C1 segment of cervical spinal cord (tissue), 14 donors: ENCODE measurements around the gene CXorf58.

Experiments
- DNase-seq, 14 donors: peaks; one replicate each; lab custom pipeline; 2025; lab: John Stamatoyannopoulos, UW

Gene CXorf58

DNA sequence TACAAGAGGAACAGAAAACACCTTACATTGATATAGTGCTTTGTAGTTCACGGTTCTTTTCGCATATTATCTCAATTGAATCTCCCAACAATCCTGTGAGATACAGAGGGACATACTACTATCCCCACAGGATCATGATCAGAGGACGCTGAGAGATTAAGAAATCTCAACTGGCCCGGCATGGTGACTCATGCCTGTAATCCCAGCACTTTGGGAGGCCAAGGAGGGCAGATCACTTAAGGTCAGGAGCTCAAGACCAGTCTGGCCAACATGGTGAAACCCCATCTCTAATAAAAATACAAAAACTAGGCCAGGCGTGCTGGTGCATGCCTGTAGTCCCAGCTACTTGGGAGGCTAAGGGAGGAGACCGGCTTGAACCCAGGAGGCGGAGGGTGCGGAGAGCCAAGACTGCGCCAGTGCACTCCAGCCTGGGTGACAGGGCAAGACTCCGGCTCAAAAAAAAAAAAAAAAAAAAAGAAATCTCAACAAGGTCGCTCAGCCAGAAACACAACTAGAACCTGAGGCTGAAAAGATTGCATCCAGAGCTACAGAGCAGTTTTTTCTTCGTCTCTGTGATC, 7.5 kb upstream of the CXorf58 start:
- no peak for DNase-seq

DNA sequence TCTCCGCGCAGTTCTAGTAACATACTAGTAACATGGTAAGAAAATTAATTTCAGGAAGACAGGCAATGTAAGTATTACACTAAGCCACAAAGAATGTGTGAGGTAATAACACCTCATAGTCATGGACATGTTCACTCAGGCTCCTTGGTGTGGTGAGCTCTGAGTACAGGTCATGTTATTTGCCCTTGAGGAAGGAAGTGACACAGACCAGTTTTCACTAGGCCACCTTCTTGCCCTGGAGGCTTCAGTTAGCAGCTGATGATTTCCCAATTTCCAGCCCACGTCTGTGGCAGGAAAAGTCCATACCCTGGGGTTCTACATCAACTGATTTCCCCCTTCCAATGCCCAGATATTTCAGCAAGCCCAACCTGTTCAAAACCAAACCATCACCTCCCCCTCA, 6.7 kb upstream of the CXorf58 start:
- DNase-seq: no peak

DNA sequence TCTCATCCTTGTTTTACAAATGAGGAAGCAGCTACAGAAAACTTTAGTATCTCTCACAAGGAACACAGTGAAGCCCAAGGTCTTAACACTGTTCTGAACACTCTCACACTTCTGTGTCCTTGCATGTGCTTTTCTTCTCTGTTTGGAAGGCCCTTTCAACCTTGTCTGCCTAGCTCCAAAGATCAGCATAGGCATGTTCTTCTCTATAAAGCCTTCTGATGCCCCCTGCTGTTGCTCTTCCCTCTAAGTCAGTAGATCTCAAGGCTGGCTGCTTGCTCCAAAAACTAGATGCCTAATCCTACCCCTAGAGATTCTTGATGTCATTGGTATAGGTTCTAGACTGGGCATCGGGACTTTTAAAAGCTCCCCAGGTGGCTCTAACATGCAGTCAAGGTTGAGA, 6.0 kb upstream of the CXorf58 start:
- DNase-seq: peak in 10 of 14 donors; percentile 1 to 41 (median 17)

DNA sequence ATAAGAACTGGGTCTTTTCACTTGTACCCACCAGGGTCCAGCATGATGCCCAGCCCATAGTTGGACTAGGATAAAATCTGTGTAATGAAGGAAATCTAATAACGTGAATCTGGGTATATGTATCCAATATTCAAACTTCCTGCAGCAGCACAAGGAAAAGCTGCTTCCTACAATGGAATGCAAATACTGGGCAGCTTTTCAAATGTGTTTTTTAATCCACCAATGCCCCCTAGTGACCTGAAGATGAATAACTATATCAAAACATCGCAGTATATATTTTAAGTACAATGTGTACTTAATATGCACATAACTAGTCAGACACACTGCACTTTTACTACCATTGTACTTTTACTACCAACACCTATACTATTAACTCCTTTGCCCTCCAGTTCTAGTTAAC, 5.4 kb upstream of the CXorf58 start:
- DNase-seq: peak in 2 of 14 donors; percentile 37 to 56

DNA sequence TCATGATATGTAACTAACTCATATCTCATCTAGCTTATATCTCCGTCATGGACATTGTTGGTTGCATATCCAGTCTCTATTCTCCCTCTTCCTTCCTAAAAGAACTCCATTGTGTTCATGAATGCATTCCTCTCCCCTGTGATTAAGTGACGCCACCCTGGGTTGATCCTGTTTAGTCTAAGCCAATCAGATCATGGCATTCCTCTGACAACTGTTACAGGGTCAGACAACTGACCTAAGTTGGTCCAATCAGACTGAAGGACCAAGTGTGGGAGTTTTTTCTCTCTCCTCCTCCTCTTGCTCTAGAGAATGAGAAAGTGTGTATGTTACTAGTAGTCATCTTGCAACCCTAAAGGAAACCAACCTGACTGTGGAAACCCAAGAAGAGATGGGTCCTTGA, 3.7 kb upstream of the CXorf58 start:
- DNase-seq: no peak

DNA sequence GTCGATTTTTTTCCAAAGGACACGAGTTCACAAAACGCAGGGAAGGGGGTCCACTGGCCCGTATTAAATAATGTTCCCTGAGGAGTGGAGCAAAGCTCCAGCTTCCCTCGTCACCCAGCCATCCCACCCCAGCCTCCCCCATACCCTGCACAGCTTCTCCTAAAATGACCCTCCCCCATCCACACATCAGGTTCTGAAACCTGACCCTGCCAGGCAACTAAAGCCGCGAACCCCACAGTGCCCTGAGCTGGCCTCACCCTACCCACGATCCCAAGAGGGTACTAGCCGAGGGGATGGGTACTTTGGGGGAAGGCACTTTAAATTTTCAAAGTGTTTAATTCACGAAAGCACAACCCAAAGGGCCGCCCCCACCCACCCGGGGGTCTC, 702 bp upstream of the CXorf58 start:
- DNase-seq: no peak

DNA sequence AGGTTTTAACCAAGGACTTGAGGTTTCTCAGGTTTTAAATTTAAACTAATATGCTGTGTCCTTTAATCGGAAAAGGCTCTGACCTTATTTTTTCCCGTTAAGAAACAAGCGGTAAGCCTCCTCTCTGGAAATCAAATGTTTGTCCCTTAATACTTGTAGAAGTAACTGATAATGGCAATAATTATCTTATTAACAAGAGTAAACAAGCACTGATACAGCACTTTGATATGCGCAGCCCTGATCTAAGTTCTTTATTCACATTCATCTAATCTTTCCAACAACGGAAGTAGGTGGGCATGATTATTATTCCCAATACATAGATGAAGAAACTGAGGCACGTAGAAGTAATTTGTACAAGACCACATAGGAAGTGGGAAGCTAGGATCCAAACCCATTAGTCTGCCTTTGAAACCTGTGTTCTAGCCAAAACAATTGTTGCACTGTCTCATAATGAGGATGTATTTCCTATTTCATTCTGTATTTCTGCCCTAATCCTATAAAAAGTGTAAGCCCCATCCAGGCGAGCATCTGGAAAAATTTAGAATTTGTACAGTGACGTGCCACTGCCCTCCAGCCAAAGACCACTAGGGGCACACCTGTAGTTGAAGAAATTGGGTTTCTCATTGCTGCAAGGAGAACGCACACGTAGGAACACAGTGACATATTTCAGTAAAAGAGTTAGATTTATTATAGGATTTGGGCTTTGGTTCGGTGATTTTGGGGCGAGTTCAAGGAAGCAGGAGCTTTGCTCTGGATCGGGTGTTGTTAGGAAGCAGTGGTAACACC, 606 bp downstream of the CXorf58 start:
- no peak for DNase-seq

DNA sequence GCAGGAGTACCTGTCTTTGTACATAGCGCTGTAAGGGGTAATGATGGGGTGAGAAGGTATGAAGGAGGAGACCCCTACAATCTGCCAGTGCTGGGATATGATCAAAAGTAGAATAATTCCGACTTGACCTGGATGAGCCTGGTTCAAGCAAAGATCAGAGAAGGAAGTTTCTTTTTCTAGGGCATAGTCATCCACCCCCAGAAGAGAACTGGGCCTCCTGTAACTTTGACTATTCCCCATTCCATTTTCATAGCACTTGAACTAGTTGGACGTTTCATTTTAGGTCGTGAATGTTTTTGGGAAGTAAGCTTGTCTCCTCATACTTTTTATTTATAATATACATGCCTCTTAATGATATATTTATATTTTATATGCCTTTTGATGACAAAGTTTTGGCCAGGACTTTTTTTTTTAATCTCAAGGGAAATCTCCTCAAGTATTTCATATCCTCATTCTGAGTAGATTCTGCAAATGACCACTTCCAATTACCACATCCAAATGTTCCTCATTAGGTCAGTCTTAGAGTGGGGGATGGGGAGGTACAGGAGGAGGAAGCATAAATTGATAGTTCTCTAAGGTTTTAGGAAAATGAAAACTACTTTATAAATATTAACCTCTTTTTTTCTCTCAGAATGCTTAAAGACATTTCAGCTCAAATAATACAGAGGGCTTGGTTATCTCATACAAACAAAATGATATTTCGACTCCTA, 3.5 kb downstream of the CXorf58 start:
- no peak for DNase-seq

DNA sequence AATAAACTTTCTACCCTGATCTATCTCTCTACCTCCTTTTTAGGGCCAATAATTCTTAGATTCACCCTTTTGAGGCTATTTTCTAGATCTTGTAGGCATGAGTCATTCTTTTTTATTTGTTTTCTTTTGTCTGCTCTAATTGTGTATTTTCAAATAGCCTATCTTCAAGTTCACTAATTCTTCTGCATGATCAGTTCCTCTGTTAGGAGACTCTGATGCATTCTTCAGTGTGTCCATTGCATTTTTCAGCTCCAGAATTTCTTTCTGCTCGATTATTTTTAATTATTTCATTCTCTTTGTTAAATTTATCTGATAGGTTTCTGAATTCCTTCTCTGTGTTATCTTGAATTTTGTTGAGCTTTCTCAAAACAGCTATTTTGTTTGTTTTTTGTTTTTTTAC, 11.3 kb downstream of the CXorf58 start:
- DNase-seq: no peak

DNA sequence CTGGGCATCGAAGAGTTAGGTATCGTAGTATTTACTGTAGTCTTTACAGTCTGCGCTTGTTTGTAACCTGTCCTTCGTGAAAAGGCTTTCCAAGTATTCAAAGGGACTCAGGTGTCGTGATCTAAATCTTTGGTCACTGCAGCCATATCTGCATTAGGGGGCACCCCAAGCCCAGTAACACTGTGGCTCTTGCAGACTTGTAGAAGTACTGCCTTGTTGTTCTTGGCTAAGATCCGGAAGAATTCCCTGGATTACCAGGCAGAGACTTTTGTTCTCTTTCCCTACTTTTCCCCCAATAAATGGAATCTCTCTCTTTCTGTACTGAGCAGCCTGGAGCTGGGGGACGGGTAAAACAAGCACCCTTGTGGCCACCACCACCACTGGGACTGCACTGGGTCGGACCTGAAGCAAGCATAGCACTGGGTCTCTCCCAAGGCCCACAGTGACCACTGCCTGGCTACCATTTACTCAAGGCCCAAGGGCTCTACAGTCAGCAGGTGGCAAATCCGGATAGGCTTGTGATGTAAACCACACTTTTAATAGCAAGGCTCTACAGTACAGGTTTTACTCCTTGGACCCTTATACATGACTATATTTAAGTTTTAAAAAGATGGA, 12.0 kb downstream of the CXorf58 start:
- no peak for DNase-seq

DNA sequence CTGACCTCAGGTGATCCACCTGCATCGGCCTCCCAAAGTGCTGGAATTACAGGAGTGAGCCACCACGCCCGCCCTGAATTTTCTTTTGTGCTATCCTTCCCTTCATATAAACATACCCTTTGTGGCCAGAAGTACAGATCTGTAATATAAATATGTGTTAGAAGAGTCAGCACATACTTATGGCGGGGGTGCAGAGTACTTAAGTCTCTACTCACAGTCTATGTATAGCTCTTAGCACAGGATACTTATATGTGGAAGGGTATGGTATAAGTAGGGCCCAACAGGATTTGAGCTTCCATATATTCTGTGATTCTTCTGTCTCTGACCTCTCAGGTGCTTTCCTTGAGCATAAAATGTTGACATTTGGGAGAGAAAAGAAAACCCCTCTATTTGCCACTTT, 18.2 kb downstream of the CXorf58 start:
- DNase-seq: no peak

DNA sequence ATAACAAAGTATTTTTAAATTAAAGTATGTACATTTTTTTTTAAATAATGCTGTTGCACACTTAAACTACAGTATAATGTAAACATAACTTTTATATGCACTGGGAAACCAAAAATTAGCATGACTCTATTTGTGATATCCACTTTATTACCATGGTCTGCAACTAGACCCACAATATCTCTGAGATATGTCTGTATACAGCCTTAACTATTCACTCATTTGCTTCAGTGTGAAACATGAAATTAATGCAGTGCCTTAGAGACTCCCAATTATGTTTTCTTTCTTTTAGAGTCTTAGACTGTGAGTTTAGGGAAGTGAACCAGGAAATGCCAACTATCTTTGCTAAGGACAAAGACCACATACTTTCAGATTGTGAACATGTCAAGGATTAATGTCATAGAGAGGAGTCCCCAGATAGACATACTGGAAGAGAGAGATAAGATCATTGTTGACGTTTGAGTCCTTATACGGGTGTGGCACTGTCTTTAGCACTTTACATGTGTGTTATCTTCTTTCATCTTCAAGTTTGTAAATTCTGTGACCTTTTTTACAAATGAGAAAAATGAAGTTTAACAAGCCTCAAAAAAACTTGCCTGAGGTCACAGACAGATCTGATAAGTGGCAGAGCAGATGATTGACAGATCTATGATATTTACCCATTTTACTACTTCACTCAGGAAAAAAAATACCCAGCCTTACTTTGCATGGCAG, 23.2 kb downstream of the CXorf58 start:
- DNase-seq: no peak

DNA sequence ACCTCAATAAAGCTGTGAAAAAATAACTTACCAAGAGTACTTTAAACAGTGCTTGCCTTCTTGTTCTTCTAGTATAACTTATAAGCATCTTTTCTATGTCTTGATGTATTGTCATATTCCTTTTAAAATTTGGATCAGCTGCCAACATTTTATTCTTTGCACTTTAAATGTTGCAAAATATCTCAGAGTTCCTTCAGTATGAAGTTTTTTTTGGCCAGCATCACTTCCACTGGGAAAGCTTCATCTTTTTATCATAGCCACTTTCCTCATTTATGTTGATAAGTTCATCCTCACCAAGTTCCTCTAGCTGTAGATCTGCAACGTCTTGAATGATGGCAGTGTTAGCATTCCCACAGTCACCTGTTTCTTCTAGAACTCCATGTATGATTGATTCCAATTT, 24.2 kb downstream of the CXorf58 start:
- no peak for DNase-seq

DNA sequence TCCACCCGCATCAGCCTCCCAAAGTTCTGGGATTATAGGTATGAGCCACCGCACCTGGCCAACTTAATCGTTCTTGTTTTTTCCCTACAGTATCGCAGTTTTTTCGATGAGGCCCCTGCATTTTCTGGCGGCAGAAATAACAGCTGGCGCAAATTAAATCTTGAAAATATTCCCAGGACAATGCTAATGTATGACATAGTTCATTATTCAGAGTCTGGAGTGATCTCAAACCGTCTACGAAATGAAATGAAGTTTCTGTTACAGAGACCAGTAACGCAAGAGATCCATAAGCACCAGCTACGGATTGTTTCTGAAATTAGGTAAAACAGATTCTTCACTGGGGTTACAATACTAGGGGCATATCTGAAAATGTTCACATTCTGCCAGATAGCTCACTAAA, 27.3 kb downstream of the CXorf58 start:
- no peak for DNase-seq

DNA sequence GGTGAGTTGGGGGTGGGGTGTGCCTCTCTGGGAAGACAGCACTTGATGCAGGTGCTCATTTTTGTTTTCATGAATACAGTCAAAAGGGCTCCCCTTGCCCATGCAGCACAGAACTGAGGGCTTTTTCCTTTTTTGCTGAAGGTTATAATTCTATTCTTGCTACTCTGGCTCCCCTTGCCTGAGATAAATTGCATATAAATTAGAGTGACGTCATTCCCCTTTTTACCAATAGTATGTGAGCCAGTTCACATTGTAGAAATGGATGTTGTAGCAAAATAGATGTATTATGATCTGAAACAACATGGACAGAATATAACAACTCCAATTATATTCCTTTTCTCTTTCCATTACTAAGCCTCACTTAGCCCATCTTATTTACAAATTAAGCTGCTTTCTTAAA, 28.4 kb downstream of the CXorf58 start:
- no peak for DNase-seq

DNA sequence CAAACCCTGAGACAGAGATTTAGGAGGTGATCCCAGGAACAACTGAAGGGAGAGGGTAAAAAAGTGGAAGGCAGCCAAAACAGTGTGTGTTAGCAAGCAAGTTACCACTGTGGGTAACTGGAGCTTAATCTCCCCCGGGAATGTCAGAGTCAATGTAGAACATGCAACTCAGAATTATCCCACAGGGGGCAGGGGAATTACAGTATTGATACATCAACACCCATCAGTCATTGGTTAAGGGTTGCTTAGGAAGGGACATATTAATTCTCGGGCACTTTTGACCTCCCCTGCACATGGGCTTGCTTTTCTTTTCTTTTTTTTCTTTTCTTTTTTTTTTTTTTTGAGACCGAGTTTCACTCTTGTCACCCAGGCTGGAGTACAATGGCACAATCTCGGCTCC, 29.3 kb downstream of the CXorf58 start:
- DNase-seq: no peak

DNA sequence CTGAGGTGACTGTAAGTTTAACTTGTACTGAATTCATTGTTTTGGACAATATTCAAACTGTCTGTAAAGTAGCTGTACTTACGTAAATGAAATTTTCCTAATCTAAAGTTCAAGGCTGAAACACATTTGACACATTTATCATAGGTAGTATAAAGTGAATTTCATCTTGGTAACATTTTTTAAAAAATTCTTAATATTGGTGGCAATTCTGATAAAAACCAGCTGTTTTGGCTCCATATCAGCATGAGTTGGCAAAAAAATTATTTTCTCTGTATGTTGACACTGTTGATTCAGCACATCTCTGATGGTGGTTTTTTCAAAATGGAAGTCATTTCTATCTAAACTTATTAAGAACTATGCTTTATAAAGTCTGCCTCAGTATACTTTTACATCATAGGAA, 30.9 kb downstream of the CXorf58 start:
- no peak for DNase-seq

DNA sequence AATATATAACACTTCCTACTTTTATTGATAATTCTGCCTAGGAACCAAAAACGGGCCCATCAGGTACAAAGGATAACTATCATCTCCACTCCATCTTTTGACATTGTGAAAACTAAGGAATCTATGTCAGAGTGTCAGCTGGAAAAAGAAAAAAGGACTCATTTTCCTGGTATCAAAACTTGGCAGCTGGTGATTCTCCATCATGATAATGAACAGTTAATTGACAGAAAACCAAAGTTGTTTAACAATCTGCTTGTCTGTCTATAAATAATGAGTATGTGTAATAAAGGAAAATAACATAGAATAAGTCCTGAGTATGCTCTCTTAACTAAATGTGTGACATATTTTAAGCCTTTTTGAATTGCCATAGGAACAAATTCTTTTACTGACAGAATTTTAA, 31.4 kb downstream of the CXorf58 start:
- no peak for DNase-seq

DNA sequence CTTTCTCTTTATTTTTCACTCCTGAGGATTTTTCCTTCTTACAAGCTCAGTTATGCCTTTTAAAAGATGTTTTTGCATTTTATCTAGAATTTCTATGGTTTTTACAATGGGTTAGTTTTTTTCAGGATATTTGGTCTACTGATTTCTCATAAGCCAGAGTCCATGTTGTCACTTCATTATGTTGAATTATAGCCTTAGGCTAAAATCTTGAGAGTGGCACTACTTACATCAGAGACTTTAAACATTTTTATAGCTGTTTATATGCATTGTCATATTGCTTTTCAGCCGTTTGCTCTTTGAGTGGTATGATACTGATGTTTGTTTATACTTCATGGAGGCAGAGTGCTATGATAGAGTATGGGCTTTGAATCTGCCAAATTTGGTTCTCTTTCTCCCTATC, 36.4 kb downstream of the CXorf58 start:
- no peak for DNase-seq

DNA sequence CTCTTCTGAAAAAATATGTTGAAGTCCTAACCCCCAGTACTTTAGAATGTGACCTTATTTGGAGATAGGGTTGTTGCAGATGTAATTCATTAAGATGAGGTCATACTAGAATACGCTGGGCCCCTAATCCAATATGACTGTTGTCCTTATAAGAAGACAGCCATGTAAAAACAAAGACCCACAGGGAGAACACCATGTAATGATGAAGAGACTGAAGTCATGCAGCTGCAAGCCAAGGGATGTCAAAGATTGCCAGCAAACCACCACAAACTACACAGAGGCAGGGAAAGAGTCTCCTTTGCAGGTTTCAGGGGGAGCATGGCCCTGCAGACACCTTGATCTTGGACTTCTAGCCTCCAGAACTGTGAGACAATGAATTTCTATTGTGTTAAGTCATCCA, 37.4 kb downstream of the CXorf58 start:
- DNase-seq: no peak

DNA sequence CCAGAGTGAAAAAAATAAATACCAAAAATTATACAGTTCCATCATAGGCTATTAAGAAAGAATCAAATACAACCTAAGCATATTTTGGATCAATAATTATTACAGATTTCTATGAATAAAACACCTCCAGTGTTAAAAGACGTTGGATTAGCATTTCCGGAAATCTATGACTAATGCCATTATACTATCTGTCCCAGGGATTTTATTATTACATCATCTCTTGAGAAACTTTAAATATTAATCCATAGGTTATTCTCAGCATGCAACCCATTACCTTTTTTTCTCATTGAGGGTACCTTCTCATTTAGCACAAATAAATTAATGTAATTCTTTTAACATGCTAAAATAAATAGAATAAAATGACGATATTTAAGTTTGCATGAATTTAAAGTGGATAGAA, 44.6 kb downstream of the CXorf58 start:
- no peak for DNase-seq
